Activated CD4-positive, alpha-beta T cell treated with anti-CD3 and anti-CD28 coated beads, Interleukin-2, amount 50 U/mL, for 4 hours (primary cell): ENCODE measurements around the gene JADE2.

Experiments
- DNase-seq, 2 experiments: peaks; one replicate each; pipeline ENCODE4 v3.0.0-alpha.2; 2020

The JADE2 gene

DNA sequence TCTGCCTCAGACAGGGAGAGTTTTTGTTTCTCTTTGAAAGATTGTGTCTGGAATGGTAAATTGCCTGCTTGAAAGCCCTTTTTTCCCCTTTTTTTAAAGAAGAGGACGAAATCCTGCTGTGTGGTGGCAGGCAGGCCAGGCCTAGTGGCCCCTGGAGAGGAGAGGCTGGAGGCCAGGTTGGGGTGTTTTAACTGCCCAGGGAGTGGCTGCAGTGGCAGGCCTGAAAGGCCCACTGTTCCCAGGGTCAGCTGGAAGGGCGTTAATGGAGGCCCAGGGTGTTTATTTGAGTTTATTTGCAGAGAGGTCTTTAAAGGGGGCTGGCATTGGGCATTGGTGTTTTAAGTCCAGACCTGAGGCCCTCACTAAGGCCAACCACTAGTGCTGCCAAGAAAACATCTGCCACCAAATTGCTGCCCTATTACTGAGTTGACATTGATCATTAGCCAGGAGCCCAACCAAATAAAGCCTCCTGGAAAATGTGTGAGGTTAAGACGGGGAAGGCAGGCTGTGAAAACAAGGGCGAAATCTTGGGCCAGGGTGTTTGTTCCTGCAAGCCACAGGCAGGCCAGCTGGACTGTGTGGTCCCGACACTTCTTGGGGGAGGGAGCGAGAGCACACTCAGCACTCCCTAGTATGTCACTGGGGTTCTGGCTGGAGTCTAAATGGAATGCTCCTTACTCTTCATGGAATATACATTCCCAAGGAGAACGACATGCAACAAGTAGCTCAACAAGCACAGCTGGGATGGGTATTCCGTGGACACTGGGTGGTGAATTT lies 5.0 kb downstream of the JADE2 start:
- DNase-seq: no peak

DNA sequence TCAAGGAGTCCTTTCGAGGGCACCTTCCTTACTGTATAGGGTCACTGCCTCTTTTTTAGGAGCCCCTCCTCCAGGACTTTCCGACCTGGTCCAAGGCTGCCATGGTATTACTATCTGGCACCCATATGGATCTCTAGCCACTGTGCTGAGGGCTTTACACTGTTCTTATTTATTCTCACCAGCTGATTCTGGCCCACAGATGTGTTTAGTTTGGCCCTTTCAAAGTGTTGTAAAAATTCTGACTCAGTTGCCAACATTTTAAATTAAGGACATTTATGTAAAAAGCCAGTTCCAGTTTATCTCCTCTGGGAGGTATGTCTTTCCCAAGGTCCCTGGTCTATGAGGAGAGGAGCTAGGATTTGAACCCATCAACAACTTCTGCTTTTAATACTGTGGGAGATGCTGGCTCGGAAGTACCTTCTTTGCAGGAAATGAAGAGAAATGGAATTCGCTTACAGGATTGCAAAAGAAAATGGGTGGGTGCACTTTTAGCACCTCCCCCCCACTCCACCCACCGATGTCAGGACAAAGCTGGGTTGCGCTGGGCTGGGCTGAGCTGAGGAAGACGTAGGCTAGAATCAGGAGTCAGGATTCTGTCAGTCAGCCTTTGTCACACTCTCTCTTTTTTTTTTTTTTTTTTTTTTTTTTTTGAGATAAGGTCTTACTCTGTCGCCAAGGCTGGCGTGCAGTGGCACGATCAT lies 7.8 kb downstream of the JADE2 start:
- no peak for DNase-seq

DNA sequence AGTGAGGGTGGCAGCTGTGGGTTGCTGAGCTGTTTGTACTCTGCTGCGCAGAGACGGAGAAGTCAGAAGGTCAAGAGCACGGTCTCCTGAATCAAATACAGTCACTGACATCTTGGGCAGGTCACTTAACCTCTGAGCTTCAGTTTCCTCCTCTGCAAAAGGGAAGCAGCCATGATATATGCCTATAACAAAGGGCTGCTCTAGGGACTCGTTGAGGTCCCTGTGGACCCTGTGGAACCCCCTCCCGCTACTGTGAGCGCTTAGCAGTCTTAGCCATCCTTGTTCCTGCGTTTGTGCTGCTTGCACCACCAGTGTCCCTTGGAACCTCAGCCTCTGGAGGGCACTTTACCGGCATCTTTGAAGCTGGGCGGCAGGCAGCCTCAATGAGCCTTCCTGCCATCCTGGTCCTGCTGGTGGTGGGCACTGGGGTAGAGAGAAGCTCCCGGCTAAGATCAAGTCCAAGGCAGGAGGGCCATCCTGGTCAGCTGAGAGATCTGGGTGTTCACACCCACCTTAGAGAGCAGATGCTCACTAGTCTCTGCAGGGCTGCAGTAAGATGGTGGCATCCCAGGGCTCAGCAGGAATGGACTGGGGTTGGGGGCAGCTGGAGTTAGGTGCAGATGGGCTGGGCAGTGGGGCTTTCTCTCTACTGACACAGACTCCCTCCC lies 8.7 kb downstream of the JADE2 start:
- no peak for DNase-seq

DNA sequence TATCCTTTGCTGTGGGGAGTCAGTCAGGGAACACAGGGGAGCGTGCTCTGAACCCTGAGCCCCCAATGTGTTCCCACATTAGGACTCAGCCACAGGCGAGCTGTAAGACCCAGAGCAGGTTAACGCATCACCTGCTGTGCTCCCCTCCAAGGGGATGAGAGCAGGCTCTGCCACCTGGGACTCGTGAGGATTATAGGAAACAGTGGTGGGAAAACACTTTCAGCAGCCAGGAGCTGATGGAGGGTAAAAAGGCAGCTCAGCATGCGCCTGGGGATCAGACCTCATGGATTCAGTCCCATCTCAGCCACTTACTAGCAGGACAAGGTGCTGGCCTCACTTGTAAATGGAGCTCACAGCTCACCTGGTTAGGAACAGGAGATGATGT lies 9.2 kb downstream of the JADE2 start:
- DNase-seq: no peak

DNA sequence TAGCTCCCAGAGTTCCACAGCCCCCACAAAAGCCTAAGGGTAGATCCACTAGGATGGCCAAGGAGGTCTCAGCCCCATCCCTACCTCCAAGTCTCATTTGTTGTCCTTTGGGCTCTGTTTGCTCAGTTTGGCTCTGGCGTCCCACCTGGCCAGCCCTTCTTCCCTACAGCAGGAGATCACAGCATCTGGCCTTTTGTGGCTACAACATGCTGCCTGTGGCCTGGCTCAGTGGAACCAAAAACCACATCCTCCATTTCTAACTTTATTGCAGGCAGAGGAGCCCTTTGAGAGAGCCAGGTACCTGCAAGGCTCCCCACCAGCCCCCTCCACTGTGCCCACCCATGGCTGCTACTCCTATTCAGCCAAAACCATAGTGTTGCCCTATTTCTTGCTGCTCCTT lies 11.4 kb downstream of the JADE2 start:
- no peak for DNase-seq

DNA sequence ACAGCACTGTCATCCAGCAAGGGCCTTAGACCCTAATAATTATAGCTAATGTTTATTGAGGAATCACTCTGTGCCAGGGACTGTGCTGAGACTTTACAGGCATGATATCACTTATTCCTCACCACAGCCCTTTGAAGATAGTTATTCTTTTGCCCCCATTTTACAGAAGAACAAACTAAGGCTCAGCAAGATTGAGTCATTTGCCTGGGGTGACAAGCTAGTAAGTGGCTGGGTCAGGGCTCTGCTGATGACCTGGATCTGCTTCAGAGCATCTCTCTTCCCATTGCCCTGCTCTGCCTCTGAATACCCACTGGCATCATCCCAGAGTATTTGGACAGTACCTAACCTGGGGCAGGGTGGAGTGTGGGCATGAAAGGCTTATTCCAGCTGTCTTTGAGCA lies 11.8 kb downstream of the JADE2 start:
- DNase-seq: no peak

DNA sequence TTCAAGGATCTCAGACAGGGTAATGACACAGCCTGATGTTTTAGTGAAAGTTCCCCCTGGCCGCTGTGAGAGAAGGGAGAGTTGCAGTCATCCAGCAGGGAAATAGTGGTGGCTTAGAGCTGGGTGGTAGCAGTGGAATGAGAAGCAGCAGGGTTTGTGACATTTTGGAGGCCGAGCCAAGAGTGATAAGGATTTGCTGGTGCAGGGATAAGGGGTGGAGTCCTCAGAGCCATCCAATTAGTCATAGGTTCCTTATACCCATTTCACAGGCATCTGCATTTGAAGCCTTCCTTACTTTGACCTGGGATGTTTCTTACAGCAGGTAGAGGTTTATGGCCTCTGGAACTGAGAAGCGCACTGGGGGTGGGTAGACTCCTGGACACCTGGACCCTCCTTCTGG lies 12.8 kb downstream of the JADE2 start:
- DNase-seq: no peak

DNA sequence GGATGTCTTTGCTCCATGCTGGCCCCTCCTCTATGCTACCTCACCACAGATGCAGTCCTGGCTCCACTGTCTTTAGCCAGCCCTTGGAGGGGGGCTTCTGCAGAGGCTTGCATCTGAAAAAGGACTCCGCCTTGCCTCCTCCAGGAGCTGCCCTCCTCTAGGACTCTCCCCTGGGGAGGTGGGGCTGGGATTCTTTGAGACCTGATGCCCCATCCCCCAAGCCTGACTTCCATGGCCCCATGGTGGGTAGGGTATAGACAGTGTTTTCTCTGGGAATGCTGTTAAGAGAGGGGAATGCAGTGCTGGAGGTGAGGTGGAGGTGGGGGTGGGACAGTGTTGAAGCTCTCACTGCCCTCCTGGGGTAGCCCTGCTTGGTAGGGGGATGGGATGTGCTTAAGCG lies 14.3 kb downstream of the JADE2 start:
- no peak for DNase-seq

DNA sequence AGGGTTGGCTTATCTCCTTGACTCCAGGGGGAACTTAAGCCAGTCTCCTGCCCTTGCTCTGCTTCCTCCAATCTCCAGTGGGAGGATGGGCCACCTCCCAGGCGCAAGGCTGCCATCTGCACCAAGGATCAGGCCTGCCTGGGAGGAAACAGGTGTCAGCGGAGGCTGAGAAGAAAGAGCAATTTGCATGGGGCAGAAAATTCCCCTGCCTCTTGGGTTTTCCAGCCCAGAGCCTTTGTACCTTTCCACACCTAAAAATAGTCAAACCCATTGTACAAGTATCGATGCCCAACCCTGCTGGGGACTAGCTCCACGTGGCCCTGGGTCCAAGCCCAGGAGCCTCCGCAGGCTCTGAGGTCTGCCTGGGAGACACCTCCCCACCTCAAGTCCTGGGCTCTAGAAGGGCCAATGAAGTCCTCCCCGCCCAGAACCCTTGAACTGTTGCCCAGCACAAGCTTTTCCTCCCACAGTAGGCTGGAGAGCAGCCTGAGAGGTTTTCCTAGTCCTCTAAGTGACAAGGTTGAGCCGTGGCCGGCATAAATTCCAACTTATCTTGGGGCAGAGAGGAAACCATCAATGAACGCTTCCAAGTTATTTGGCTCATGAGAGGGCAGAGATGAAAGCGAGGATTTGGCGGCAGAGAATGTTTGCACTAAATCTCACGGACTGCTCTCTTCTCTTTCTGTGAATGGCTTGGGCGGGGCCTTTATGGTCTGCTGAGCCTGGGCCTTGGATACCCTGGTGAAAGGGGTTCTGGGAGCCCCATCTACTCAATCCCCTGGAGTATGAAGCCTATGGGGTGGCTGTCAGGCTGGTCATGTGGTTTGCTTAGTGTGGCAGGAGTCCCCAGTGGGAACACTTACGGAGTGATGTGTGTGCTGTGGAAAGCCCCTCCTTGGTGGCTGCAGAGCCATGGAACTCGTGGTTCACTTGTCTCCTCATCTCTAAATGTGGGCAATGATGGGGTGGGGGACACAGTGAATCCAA lies 15.6 kb downstream of the JADE2 start:
- no peak for DNase-seq

DNA sequence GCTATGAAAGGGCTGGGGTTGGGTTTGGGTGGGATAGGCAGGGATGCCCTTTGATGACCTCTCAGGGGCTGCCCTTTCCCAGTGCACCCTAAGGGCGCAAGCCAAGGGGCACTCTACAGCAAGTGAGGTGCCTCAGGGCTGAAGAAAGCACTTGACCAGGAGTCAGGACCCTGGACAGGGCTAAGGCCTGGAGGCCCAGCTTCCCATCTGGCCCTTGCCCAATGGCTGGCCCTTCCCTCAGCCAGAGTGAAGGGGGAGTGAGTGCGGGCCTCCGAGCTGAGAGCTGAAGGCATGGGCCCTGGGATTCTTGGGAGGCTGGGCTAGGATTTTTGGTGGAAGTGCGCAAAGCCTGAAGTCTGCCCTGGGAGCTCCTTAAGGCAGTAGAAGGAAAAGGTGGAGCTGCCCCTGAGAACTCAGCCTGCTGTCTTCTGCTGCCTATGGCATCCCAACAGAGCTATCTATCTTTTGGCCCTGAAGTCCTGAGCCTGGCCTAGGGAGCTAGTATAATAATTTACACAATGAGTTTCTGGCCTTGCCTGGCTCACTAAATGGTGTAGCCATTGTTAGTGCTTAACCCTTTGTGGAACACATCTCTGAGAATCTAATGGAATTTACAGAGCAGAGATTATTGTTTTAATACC lies 16.4 kb downstream of the JADE2 start:
- no peak for DNase-seq

DNA sequence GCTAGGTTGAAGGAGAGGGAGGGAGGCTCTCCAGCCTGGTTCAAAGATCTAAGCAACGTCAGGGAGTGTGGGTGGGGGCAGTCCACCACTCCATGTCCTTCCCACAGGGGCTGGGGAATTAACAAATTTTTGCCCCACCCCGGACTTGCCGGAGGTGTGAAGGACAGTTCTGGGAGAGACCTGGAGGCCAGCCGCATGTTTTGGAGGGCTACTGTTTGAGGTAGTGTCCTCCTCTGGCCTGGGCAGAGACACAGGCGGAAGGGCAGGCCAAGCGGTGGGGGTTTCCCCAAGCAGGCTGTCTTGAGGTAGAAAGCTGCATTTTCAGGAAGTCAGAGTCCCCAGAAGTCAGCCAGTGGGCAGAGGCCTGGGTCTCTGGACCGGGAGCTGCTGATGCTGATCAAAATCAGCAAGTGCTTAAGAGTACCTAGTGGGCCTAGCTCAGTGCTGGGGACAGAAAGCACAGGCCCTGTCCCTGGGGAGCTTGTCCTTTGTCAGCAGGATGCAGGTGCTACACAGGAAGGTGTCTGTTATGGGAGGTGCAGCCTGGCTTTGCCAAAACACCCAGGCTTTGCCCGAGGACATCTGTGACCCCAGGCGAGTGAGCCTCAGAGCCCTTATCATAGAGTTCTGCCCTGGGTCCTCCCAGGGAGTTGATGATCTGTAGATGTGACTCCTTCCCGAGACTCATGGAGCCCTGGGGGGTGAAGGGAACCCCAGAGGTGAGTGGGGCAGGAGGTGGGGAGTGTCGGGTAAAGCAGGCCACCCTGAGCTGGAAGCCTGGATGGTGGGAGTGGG lies 18.5 kb downstream of the JADE2 start:
- DNase-seq: no peak

DNA sequence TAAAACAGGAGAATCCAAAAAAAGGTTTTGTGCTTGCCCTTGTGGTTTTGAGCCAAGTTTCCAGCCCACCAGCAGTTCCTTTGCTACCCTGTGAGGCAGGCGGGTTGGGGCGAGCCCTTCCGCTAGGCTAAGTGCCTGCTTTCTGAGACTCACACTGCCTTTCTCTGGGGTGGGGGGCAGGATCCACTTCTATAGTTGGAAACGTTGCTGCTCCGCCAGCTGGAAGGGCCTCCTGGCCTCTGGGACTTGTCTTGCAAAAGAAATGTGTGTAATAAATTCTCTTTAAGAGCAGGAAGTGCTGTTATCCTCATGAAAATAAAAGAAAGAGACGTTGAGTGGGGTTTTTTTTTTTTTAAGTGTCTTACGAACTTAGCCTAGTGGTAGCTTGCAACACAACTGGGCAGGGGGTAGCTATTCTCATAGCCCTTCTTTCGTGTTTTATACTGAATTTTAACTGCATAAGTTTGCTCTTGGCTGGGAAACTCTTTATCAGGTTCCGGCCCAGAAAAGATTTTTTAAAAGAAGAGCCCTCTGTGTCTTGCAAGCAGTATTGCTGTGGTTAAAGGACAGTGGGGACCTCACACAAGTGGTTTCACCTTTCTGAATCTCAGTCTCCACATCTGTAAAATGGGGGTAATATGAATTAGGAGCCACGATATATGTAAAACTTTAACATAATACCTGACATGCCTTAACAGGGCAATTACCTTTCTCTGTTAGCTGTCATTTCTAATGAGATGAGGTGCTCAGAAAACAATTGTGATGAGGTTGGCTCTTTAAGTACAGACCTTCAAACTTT lies 19.8 kb downstream of the JADE2 start:
- no peak for DNase-seq

DNA sequence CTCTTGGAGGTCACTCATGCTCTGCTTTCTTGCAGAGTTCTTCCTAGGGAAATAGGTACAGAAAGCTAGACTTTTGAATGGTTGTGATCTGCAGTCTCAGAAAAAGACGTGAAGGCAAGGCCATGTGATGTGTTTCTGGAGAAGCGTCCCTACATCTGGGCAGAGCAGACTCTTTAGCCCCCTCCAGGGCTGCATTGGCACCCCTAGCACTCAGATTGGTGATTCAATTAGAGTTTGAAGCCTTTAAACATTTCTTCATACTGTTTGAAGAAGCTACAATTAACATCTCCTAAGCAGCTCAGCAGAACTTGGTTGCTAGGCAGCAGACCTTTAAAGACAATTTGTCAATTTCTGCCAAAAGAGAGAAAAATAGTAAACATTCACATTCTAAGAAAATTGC lies 21.6 kb downstream of the JADE2 start:
- no peak for DNase-seq

DNA sequence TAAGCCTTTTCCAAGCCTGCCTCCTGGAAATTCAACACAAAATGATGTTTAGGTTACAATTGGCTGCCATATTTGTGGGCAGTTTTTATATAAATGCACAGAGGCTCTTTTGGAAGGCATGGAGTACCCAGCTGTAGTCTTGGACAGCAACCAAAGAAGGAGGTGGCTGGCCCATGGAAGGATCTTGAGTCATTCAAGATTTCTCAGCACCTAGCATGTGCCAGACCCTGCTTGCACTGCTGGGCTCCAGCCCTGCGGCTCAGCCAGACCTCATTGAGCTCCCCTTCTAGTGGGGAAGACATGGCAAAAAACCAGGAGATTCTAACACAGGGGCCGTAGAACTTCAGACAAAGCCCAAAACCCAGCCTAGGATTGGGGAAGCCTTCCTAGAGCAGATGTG lies 22.1 kb downstream of the JADE2 start:
- no peak for DNase-seq

DNA sequence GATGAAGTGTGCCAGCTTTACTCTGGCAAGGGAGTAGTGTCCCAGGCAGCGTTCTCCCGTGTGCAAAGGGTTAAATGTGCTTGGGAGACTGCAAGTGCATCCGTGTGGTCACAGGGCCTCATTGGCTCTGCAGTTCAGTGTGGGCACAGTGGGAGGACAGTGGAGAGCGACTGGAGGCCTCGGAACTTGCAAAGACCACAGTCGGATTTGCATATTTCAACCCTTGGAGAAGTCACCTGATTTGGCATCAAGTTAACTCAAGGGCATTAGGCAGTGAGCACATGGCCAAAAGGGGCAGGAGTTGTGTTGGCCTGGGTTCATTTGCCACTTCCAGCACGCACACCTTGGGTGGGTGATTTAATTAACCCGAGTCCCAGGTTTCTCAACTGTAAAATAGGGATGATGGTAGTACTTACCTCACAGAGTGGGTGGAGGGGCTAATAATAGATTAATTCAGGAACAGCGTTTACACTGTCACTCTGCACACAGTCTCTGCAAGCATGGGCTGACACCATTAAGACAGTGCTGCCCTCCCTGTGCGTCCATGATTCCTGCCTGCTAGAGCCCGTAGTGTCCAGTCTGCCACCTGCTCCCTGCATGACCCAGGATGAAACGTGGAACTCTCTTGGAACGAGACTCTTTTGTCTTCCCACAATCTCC lies 22.7 kb downstream of the JADE2 start:
- DNase-seq: no peak

DNA sequence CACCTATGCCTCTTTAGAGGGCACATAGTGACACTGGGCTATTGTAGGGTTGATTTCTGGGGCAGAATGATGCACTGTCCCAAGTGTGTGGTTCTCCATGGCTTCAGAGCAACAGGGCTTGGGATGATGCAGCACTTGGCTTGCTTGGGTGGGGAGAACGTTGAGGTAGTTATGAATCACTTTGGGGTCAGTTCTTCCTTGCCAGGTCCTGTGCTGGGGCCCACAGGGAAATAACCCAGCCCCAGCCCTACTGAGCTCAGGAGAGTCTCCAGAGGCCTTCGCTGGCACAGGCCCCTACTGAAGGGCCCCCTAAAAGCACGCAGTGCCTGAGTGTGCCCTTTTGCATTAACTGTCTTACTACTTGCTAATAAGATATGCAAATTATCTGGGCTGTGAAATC lies 24.2 kb downstream of the JADE2 start:
- no peak for DNase-seq

DNA sequence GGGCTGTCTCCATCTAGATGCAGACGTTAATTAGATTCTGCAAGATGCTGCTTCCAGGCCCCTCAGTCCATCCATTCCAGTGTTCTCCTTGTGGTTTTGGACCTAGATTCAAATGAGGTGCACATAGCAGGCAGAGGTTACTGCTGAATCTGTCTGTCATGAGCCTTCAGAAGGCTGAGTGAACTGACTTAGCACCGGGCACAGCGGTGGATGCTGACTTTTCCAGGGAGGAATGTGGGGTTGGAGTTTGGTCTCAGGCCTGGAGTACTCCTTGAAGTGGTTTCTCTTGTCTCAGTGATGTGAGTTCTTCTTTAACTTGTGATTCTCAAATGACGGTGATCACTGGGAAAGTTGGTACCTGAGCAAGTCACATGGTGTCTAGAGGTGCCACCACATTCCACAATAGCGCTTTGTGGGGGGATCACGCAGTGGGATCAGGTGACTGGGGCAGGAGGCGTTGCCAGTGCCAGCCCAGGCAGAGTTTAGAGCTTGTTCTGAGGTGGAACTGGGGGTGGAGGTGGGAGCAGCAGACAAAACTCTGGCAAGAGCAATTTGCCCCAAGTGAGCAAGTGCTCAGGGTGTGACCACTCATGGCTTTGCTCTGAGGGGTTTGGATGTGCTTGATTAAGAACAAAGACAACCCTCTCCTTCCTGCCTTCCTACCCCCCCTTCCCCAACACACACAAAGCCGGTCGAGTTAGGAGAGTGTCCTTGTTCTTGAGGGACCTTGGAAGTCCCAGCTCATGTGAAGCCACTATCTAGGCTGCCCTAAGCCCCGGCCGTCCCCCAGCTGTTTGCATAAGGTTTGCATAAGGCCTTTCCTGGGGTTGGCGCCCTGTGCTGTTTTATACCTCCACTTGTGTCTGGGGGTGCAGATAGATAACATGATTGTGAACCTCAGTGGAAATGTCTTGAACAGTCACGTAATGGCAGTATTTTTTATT lies 25.1 kb downstream of the JADE2 start:
- DNase-seq: no peak

DNA sequence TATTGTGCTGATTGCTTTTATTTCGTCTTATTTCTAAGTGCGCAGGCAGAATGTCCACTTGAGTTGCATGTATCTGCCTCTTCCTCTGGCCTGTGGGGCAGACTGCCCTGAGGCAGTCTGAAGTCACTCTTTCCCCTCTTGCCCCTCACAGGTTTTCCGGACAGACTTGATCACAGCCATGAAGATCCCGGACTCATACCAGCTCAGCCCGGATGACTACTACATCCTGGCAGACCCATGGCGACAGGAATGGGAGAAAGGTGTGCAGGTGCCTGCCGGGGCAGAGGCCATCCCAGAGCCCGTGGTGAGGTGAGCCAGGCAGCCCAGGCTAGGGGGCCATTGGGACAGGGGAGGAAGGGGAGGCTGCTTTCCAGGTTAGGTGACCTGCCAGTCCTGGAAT lies 26.4 kb downstream of the JADE2 start:
- DNase-seq: no peak

DNA sequence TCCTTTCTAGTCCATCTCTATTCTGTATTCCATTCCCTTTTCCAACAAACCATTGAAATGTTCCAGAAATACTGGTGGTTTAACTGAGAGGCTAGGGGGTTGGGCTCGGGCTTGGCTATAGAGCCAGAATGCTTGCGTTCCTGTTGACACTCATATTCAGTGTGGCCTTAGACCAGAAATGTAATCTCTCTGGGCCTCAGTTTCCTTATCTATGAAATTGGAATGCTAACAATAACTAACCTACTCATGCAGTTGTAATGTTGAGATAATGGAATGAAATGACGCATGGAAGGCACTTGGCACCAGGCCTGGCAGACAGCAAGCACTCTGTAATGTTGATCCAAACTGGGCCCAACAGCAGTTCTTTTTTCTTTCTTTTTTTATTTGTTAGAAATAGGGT lies 26.8 kb downstream of the JADE2 start:
- no peak for DNase-seq
